NCI-H460 (cell line): ENCODE results near the gene ARRDC3. TPM values are rescaled to one million over a fixed set of nuclear protein-coding genes. Genes with fewer than 3 reads are reported as not detected.
A peak's percentile ranks its signal among the peaks of the same experiment; 100 is the strongest.
"Not testable (repeated sequence)": the region's sequence is repeated elsewhere in the genome, so short reads cannot be mapped to it uniquely, and the experiment has no call there.

Experiments
- DNase-seq: peaks from one replicate; pipeline ENCODE4 v3.0.0-alpha.2; 2016; ENCODE audit warnings: low read depth; ENCODE audit errors: extremely low read depth
- total RNA-seq: library from RNA; depleted of rRNA; stranded (reverse); fragments of >200 nt; shearing (Covaris generic); gene quantifications from 2 replicates; pipeline ENCODE4 v1.2.3, GENCODE V29; 2014

Gene ARRDC3
- total RNA-seq, 1 experiment from 2014 or later, result 31.4 TPM

DNA sequence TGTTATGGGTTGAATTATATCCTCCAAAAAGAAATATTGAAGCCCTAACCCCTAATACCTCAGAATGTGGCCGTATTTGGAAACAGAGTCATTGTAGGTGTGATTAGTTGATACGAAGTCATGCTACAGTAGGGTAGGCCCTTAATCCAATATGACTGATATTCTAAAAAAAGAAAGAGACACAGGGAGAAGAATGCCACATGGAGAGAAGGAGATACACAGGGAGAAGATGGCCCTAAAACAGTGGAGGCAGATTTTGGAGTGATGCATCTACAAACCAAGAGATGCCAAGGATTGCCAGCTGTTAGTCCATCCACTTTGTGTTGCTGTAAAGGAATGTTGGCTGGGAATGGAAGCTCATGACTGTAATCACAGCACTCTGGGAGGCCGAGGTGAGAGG is 21.3 kb downstream of the ARRDC3 start:
- no peak for DNase-seq

DNA sequence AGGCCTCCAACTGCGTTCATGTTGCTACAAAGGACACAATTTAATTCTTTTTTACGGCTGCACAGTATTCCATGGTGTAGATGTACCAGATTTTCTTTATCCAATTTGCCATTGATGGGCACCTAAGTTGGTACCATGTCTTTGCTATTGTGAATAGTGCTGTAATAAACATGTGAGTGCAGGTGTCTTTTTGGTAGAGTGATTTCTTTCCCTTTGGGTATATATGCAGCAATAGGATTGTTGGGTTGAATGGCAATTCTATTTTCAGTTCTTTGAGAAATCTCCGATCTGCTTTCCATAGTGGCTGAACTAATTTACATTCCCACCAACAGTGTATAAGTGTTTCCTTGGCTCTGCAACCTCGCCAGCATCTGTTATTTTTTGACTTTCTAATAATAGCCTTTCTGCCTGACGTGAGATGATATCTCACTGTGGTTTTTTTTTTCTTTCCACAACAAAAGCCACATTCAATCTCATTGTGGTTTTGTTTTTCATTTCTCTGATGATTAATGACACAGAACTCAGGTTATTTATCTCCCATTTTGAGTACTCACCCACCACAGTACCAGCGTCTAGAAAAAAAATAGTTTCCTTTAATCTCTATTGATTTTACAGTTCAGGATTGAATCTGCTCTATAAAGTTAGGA is 21.9 kb downstream of the ARRDC3 start:
- DNase-seq, result no peak

DNA sequence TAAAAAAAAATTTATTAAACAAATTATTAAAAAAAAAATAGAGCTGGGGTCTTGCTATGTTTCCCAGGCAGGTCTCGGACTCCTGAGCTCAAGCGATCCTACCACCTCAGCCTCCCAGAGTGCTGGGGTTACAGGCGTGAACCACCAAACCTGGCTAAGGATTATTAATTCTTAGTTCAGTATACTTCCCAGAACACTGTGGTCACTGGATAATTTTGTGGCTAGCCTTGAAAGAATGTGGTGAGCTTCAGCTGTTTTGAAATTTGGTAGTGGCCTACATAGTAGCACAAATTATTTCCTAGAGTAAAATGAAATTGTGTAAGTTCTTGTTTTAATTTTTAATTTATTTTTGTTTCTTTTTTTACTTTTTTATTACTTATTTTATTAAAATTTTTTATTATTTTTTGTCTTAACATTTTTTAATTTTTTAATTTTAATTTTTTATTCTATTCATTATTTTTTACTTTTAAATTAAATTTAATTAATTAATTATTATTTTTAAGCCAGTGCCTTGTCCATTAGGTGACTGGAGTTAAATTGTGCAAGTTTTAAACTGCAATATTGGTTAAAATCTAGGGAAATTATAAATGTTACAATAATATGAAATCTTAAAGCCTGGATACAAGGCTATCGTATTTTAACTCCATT is 23.0 kb downstream of the ARRDC3 start:
- DNase-seq, result no peak

DNA sequence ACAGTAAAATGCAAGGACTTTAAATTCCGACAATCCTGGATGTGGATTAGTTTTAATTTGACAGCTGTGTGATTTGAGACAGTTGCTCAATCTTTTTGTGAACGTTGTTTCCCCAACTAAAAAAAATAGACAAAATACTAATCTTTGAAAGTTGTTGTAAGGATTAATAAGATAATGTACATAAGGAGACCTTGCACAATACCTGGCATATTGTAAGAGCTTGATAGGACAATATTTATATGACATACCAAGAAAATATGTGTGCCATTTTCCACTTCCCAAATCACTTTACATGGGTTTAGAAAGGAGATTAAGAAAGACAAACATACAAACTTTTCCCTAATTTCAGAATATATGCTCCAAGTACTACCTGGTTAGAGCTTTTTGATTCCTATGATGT is 25.3 kb downstream of the ARRDC3 start:
- no peak for DNase-seq

DNA sequence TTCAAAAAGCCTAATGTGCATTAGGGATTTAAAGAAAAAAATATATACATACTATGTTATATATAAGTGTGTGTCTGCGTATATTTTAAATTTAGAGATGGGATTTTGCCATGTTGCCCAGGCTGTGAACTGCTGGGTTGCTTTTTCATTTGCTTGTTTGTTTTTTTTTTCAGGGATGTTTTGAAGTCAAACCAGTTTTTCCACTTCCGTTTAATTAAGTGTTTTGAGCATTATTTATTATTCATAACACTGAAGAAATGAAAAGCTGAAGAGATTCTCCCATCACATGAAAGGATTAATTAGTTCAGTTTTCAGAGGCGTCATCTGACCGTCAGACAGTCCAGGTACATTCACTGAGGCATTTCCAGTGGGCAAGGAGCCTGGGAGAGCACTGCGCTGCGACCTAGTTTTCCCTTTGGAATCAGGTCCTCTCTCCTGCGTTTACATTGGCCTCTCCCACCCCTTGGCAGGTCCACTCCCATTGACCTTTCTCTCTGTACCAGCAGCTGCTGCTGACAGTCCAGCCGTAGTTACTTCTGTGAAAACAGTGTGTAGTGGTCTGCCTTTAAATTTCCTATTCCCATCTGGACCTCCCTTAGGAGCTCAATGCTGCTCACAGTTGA is 26.0 kb downstream of the ARRDC3 start:
- no peak for DNase-seq

DNA sequence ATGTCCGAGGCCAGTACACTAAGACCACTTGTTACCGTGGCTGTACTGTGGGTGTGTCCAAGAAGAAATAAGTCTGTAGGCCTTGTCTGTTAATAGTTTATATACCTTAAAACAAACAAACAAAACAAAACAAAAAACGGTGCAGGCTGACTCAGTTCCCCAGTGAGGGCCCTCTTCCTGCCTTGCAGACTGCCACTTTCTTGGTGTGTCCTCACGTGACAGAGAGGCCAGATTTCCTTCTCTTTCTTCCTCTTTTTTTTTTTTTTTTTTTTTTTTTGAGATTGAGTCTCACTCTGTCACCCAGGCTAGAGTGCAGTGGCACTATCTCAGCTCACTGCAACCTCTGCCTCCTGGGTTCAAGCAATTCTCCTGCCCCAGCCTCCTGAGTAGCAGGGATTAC is 28.2 kb downstream of the ARRDC3 start:
- not testable (repeated sequence) for DNase-seq

DNA sequence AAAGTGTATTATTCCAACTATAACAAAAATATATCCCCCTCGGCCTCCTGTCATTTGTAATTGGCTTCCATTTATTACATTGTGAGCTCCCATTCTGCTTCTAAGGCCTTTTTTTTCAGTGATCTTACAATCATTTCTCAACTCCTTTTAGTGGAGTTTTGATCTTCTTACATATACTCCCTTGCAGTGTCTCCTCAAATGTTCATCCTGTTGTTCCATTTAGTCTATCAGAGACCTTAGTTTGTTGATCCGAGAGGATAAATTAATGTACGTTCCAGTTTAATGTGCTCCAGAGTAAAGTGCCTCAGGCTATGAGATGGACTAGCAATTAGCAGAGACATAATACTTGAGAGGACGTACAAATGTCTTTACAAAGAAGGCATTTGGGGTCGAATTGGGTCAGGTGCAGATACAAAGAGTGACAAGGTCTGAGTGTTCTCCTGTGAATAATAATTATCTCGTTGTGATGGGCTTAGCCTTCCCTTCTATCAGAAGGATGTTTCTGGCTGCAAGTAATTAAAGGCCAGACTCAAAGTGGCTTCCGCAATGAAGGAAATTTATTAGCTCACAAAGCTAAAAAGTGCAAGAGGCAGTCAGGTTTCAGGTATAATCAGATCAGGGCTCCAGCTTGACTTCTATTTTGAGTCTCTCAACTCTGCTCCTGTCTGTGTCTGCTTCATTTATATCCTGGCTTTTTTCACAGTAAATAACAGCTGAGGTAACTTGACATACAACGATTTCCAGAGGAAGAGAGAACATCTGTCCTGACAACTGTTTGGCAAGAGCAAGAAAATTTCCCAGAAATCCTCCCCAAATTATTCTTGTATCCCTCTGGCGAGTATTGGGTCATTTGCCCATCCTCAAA is 30.1 kb downstream of the ARRDC3 start:
- no peak for DNase-seq

DNA sequence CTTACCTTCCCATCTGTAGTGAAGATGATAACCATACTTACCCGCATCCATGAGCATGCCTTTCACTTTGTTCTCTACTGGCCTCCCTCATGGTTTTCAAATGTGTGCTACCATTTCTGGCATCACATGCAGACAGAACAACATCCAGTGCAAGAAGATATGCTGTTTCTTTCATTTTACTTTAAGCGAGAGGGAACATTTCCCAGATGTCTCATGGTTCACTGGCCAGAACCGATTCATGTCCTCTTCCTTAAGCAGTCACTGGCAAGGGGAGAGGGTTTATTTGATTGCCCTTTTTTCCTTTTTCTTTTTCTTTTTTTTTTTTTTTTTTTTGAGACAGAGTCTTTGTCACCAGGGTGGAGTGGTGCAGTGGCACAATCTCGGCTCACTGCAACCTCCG is 37.7 kb downstream of the ARRDC3 start:
- no peak for DNase-seq

DNA sequence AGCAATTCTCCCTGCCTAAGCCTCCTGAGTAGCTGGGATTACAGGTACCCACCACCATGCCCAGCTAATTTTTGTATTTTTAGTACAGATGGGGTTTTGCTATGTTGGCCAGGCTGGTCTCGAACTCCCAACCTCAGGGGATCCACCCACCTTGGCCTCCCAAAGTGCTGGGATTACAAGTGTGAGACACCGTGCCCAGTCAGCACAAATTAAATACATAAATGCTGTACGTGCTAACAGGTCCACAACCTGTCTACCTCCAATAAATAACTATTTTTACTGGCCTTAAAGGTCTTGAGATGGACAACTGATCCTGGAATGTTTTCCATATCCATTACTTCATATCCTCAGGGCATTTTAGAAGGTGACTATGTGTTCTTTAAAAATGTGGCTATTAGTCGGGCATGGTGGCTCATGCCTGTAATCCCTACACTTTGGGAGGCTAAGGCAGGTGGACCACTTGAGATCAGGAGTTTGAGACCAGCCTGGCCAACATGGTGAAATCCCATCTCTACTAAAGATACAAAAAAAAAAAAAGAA is 38.4 kb downstream of the ARRDC3 start:
- DNase-seq, result not testable (repeated sequence)

- DNase-seq, result no peak
Measured at GRCh38 chr5:91343916-91344315, 39.2 kb downstream of the ARRDC3 start.

- DNase-seq, result not testable (repeated sequence)
Measured at GRCh38 chr5:91342931-91343330, 40.2 kb downstream of the ARRDC3 start.

DNA sequence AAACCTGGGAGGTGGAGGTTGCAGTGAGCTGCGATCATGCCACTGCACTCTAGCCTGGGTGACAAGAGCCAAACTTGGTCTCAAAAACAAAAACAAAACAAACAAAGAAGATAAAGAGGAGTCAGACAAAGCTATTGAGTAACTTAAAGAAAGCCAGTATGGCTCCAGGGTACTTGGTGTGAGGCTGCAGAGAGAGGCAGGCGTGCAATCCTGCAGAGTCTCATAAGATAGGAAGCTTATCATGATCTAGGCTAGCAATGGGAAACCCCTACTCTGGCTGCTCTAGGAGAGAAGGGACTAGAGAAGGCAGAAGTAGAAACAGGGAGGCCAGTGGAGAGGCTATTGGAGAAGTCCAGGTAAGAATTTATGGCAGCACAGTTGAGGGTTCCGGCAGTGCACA is 42.0 kb downstream of the ARRDC3 start:
- DNase-seq, result no peak

DNA sequence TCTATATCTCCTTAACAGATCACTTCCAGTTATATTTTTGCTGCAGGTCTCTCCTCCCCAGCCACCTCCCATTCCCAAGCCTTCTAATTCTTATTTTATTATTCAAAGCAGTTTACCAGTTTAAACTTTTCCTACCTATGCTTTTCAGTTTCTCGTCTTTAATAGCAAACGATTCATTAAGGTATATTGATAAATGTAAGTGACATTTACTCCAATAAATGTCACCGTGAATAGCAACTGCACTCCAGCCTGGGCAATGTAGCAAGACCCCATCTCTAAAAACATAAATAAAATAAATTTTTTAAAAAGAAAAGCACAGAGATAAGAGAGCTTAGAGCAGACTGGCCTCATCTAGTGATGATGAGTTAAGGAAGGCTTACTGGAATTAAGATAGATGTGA is 42.6 kb downstream of the ARRDC3 start:
- DNase-seq, result no peak

GRCh38 chr5:91339063-91339705 is 43.9 kb downstream of the ARRDC3 start:
- no peak for DNase-seq

GRCh38 chr5:91332267-91333045 is 50.7 kb downstream of the ARRDC3 start:
- peak; percentile 48 for DNase-seq

DNA sequence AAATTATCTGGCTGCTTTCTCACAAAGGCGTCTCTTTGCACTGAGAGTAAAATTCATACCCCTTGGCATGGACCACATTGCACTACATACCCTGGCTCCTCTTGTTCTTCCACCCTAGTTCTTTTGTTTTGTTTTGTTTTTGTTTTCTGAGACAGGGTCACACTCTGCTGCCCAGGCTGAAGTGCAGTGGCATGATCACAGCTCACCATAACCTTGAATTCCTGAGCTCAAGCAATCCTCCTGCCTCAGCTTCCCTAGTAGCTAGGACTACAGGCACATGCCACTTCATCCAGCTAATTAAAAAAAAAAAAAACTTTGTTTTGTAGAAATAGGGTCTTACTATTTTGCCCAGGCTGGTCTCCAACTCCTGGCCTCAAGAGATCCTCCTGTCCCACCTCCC is 51.4 kb downstream of the ARRDC3 start:
- DNase-seq, result no peak

GRCh38 chr5:91329283-91329682 is 53.8 kb downstream of the ARRDC3 start:
- no peak for DNase-seq

DNA sequence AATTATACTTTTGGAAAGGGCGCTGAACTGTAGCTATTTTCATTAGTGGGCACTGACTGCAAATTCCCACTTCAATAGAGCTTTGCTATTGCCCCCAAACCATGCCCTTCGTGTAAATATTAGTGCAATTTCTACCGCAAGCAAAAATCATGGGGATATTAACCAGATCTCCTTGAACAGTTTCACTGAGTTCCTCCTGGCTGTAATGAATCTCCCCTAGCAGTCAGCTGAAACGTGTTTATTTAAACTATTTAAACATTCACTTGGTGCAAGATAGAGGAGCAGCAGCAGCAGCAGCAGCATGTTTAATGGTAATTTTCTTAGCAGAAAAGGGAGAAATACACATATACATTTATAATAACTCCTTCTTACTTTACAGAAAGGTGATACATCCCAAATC is 54.4 kb downstream of the ARRDC3 start:
- no peak for DNase-seq

DNA sequence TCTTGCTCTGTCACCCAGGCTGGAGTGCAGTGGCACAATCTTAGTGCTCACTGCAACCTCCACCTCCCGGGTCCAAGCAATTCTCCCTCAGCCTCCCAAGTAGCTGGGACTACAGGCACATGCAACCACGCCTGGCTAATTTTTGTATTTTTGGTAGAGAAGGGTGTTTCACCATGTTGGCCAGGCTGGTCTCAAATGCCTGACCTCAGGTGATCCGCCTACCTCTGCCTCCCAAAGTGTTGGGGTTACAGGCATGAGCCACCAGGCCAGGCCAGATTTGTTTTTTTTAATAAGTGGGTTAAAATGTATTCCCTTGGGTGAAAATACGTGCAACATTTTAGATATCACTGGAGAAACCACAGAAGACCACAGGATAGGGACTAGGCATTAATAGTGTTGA is 60.1 kb downstream of the ARRDC3 start:
- not testable (repeated sequence) for DNase-seq

GRCh38 chr5:91319667-91320066 is 63.5 kb downstream of the ARRDC3 start:
- DNase-seq, result no peak
